ENCODE measurements around the gene EFL1. TPM values are rescaled to one million over a fixed set of nuclear protein-coding genes. Genes with fewer than 3 reads are reported as not detected.
"Not testable (repeated sequence)": the region's sequence is repeated elsewhere in the genome, so short reads cannot be mapped to it uniquely, and the experiment has no call there.

The EFL1 gene
- total RNA-seq, result 24.7 TPM
- long read RNA-seq, transcript EFL1-201 (20 exons, 3,675 nt), result major isoform, 25 of 32 reads
- long read RNA-seq, partial matches to known transcripts, result 5 of 32 reads
- long read RNA-seq, other reads (novel, unspliced or antisense), result 2 of 32 reads

GRCh38 chr15:82262422-82263026 lies at the start of gene EFL1, which contains the start of gene SAXO2:
Gene EFL1 (minus strand): TSS chr15:82262734. CDS start chr15:82261778, 956 bp downstream.
Gene SAXO2 (plus strand): TSS chr15:82262818. CDS start chr15:82262880, 62 bp downstream.
- no peaks in the 10 kb centered on the region for H3K9me3 ChIP-seq
- ATAC-seq (peak; percentile 99), DNase-seq (peak; percentile 97)
- H3K27me3 ChIP-seq (ENCODE audit: low read depth), result no peaks in the 10 kb centered on the region
- peak within 1 kb of the TSS; percentile 85 for H3K4me3 ChIP-seq
- intact Hi-C loops (cut with DNase I), result no loop called here
- H3K36me3 ChIP-seq, result peaks cover 13% of the 10 kb centered on the region
- H3K4me1 ChIP-seq, result peaks cover 12% of the 10 kb centered on the region
- no peak for TF ChIP-seq CTCF (IDR thresholded peaks at IDR 0.05)
- H3K27ac ChIP-seq, result peak within 1 kb of the TSS; percentile 84

- H3K36me3 ChIP-seq; H3K27ac ChIP-seq; H3K4me1 ChIP-seq; ATAC-seq; H3K4me3 ChIP-seq; H3K27me3 ChIP-seq (ENCODE audit: low read depth); intact Hi-C loops (cut with DNase I); DNase-seq; H3K9me3 ChIP-seq: not testable (repeated sequence)
Measured at GRCh38 chr15:82311321-82311720, 48.8 kb upstream of the EFL1 start.

DNA sequence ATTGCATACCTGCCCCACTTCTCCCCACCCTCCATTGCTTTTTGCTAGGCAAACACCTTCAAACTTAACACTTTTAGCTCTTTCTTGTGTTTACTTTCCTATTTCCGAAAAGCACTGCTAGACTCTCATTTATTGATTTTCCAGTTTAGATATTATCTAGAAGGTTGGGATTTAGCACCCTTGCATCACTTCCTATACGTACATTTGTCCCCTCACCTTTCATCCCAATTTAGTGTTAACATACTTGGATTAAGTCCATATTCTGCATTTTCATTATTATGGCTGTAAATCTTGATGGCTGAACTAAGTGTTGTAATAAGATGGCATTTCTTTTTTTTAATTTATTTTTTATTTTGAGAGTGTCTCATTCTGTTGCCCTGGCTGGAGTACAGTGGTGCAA lies 47.3 kb upstream of the EFL1 start:
- Histone ChIP-seq H3K27ac (no peak overlapping the region), H3K9me3 (peaks cover 5% of the 10 kb centered on the region), H3K27me3 (ENCODE audit: low read depth) (no peaks in the 10 kb centered on the region), H3K4me1 (no peaks in the 10 kb centered on the region), H3K36me3 (no peaks in the 10 kb centered on the region), H3K4me3 (no peak overlapping the region)
- ATAC-seq (no peak), DNase-seq (no peak)
- no peak for TF ChIP-seq CTCF (IDR thresholded peaks at IDR 0.05)
- intact Hi-C loops (cut with DNase I), result no loop called here

GRCh38 chr15:82307714-82308081 lies 45.2 kb upstream of the EFL1 start:
- no peaks in the 10 kb centered on the region for H3K4me1 ChIP-seq
- no peak overlapping the region for H3K4me3 ChIP-seq
- peaks cover 5% of the 10 kb centered on the region for H3K9me3 ChIP-seq
- TF ChIP-seq CTCF (IDR thresholded peaks at IDR 0.05), result no peak
- DNase-seq, result no peak
- H3K27ac ChIP-seq, result no peak overlapping the region
- H3K27me3 ChIP-seq (ENCODE audit: low read depth), result no peaks in the 10 kb centered on the region
- ATAC-seq, result no peak
- intact Hi-C loops (cut with DNase I), result no loop called here
- no peaks in the 10 kb centered on the region for H3K36me3 ChIP-seq

- TF ChIP-seq CTCF (IDR thresholded peaks at IDR 0.05), result no peak
- intact Hi-C loops (cut with DNase I), result no loop called here
- no peaks in the 10 kb centered on the region for H3K4me1 ChIP-seq
- H3K9me3 ChIP-seq, result peaks cover 5% of the 10 kb centered on the region
- H3K4me3 ChIP-seq, result no peak overlapping the region
- ATAC-seq, result no peak
- no peaks in the 10 kb centered on the region for H3K36me3 ChIP-seq
- no peak for DNase-seq
- H3K27ac ChIP-seq, result no peak overlapping the region
- no peaks in the 10 kb centered on the region for H3K27me3 ChIP-seq (ENCODE audit: low read depth)
Measured at GRCh38 chr15:82306791-82307713, 44.5 kb upstream of the EFL1 start.

All from lower lobe of right lung (tissue), 2 donors.